Lung (tissue), 12 donors: ENCODE results near the gene SPSB3. TPM values are rescaled to one million over a fixed set of nuclear protein-coding genes. Genes with fewer than 3 reads are reported as not detected.

Experiments
- ATAC-seq: fragments of 200-7000 bp; cut with Tn5 transposase; one replicate; pipeline ENCODE4 v1.9.1; 2020; ENCODE audit warnings: moderate number of reproducible peaks; ENCODE audit not compliant: insufficient read depth, low FRiP score
- DNase-seq, 3 donors: peaks; one replicate each; pipeline ENCODE4 v3.0.0-alpha.2; 2013 to 2017
- H3K27ac ChIP-seq, 2 donors: one replicate each; pipeline ENCODE4 v1.5.1; 2013; ENCODE audit warnings: mild to moderate bottlenecking in 2 of 2, moderate library complexity in 2 of 2, control low read depth in 1 of 2, inconsistent platforms in 1 of 2, low read depth in 1 of 2, low read length in 1 of 2
- H3K27me3 ChIP-seq, 3 donors: one replicate each; pipeline ENCODE4 v1.5.1; 2013; ENCODE audit warnings: low read length in 2 of 3; ENCODE audit not compliant: control insufficient read depth in 3 of 3, insufficient read depth in 3 of 3
- H3K36me3 ChIP-seq, 4 donors: one replicate each; pipeline ENCODE4 v1.5.1; 2013; ENCODE audit warnings: low read length in 4 of 4, mild to moderate bottlenecking in 1 of 4, moderate library complexity in 1 of 4; ENCODE audit not compliant: control insufficient read depth in 4 of 4, insufficient read depth in 4 of 4
- H3K4me1 ChIP-seq, 5 donors: one replicate each; pipeline ENCODE4 v1.5.1; 2013; ENCODE audit warnings: low read length in 5 of 5, mild to moderate bottlenecking in 2 of 5, moderate library complexity in 1 of 5; ENCODE audit not compliant: control insufficient read depth in 5 of 5, insufficient read depth in 5 of 5
- H3K4me3 ChIP-seq: one replicate; pipeline ENCODE4 v1.5.1; 2013; ENCODE audit warnings: mild to moderate bottlenecking, control low read depth, moderate library complexity
- H3K9ac ChIP-seq, 2 donors: one replicate each; pipeline ENCODE4 v1.5.1; 2013; ENCODE audit warnings: low read length in 2 of 2, control low read depth in 1 of 2; ENCODE audit not compliant: insufficient read depth in 1 of 2
- H3K9me3 ChIP-seq, 4 donors: one replicate each; pipeline ENCODE4 v1.5.1; 2013; ENCODE audit warnings: low read length in 3 of 4, mild to moderate bottlenecking in 1 of 4, moderate library complexity in 1 of 4; ENCODE audit not compliant: control insufficient read depth in 4 of 4, insufficient read depth in 3 of 4
- CTCF ChIP-seq: IDR thresholded peaks from 2 replicates; pipeline ENCODE4 v1.5.1; 2012; ENCODE audit warnings: mild to moderate bottlenecking; ENCODE audit errors: control extremely low read depth, extremely low read depth
- whole genome bisulfite sequencing, 2 donors: extraction: QIAGEN DNeasy Blood & Tissue Kit; methylation state at CpG; one replicate each; pipeline ENCODE4 v1.1.7; 2013; 5-methylcytosine and 5-hydroxymethylcytosine counted together
- polyA plus RNA-seq, 2 donors: library from polyadenylated mRNA; stranded (reverse); fragments of 200-250 nt; gene quantifications; one replicate each; pipeline ENCODE4 v1.2.1, GENCODE V29; 2013
- total RNA-seq, 2 donors: library from RNA; depleted of rRNA in 1 of 2; stranded (reverse); fragments of >200 nt in 1 of 2; gene quantifications; one replicate each; pipeline ENCODE4 v1.2.1, GENCODE V29; 2014 to 2021
- donor health status: control.
- donor health status: control.
- donor health status: Bipolar disorder and iron deficiency.
- donor health status: healthy.
- donor health status: DM: yes; HTN: yes; CAD: no.

Gene SPSB3
- total and polyA plus RNA-seq, 4 donors, result 39.8 to 76.1 (median 50.9) TPM

- Histone ChIP-seq H3K36me3 (peaks cover 0 to 62% (median 0%) of the 10 kb centered on the region in 4 donors), H3K4me3 (no peak overlapping the region), H3K27ac (no peak overlapping the region), H3K27me3 (no peaks in the 10 kb centered on the region), H3K9ac (no peak overlapping the region), H3K9me3 (peaks cover 0 to 3% (median 0%) of the 10 kb centered on the region in 4 donors), H3K4me1 (peaks cover 0 to 5% (median 3%) of the 10 kb centered on the region in 5 donors)
- ATAC-seq (no peak), DNase-seq (no peak)
- TF ChIP-seq CTCF, result no peak
- WGBS, 2 donors, result 76 to 80% methylated on average over 19 of the region's 19 CpGs
These were observed 6.3 kb upstream of the SPSB3 start for GRCh38 chr16:1788708-1789100.

- no peak overlapping the region for H3K9ac ChIP-seq
- TF ChIP-seq CTCF, result no peak
- peaks cover 0 to 62% (median 0%) of the 10 kb centered on the region in 4 donors for H3K36me3 ChIP-seq
- DNase-seq (no peak), ATAC-seq (no peak)
- no peak overlapping the region for H3K27ac ChIP-seq
- peaks cover 0 to 3% (median 0%) of the 10 kb centered on the region in 4 donors for H3K9me3 ChIP-seq
- H3K27me3 ChIP-seq, result no peaks in the 10 kb centered on the region
- H3K4me1 ChIP-seq, result peaks cover 0 to 5% (median 3%) of the 10 kb centered on the region in 5 donors
- 92 to 95% methylated on average over 35 to 38 of the region's 38 CpGs for WGBS, 2 donors
- H3K4me3 ChIP-seq, result no peak overlapping the region
These were observed 5.8 kb upstream of the SPSB3 start for GRCh38 chr16:1788095-1788707.

- 95 to 96% methylated on average over 38 to 44 of the region's 44 CpGs for WGBS, 2 donors
- ATAC-seq (no peak), DNase-seq (peak in 1 of 3 donors; percentile 11)
- Histone ChIP-seq H3K27me3 (no peaks in the 10 kb centered on the region), H3K4me3 (no peak overlapping the region), H3K36me3 (peaks cover 0 to 62% (median 0%) of the 10 kb centered on the region in 4 donors), H3K9ac (no peak overlapping the region), H3K27ac (no peak overlapping the region), H3K9me3 (peaks cover 0 to 3% (median 0%) of the 10 kb centered on the region in 4 donors), H3K4me1 (peaks cover 0 to 5% (median 3%) of the 10 kb centered on the region in 5 donors)
- no peak for TF ChIP-seq CTCF
These were observed 5.1 kb upstream of the SPSB3 start for GRCh38 chr16:1787322-1788094.
